Measurements from ENCODE around the gene KCNIP4.

DNA sequence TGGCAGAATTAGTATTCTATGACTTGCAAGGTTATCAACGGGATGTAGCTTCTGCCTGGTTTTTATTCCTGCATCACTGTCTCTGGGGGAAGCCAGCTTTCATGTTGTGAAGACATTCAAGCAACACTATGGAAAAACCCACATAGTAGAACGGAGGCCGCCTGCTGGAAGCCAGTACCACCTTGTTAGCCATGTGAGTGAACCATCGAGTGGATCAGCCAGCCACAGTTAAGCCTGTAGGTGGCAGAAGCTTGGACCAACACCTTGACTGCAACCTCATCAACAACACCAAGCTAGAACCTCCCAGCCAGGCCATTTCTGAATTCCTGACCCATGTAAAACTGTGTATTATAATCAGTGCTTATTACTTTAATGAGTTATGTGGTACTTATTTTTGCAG, 538.2 kb downstream of the KCNIP4 start:
- TF ChIP-seq POLR2A (IDR thresholded peaks at IDR 0.05; ENCODE audit: low read depth): no peak
- TF ChIP-seq, protein P1, sequence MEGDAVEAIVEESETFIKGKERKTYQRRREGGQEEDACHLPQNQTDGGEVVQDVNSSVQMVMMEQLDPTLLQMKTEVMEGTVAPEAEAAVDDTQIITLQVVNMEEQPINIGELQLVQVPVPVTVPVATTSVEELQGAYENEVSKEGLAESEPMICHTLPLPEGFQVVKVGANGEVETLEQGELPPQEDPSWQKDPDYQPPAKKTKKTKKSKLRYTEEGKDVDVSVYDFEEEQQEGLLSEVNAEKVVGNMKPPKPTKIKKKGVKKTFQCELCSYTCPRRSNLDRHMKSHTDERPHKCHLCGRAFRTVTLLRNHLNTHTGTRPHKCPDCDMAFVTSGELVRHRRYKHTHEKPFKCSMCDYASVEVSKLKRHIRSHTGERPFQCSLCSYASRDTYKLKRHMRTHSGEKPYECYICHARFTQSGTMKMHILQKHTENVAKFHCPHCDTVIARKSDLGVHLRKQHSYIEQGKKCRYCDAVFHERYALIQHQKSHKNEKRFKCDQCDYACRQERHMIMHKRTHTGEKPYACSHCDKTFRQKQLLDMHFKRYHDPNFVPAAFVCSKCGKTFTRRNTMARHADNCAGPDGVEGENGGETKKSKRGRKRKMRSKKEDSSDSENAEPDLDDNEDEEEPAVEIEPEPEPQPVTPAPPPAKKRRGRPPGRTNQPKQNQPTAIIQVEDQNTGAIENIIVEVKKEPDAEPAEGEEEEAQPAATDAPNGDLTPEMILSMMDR (IDR thresholded peaks at IDR 0.05): no peak
- TF ChIP-seq EP300 (IDR thresholded peaks at IDR 0.05): no peak

Measured in esophagus muscularis mucosa (tissue), 4 donors.